HuH-7 (cell line): ENCODE results near the gene GABRG3.

Source experiments
- DNase-seq: peaks from one replicate; pipeline ENCODE4 v3.0.0; 2011; ENCODE audit warnings: low spot score

The GABRG3 gene

GRCh38 chr15:27473845-27474244 lies 502.9 kb downstream of the GABRG3 start:
- no peak for DNase-seq

DNA sequence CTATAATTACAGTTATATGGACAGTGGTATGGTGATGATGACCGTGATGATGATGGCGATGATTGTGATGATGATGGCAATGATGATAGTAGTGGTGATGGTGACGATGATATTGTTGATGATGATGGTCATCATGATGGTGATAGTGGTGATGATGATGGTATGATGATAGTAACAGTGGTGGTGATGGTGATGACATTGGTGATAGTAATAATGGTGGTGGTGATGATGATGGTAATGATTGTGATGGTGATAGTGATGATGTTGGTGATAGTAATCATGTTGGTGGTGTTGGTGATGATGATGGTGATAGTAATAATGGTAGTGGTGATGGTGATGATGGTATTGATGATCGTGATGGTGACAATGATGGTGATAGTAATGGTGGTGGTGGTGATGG lies 504.4 kb downstream of the GABRG3 start:
- DNase-seq: no peak

DNA sequence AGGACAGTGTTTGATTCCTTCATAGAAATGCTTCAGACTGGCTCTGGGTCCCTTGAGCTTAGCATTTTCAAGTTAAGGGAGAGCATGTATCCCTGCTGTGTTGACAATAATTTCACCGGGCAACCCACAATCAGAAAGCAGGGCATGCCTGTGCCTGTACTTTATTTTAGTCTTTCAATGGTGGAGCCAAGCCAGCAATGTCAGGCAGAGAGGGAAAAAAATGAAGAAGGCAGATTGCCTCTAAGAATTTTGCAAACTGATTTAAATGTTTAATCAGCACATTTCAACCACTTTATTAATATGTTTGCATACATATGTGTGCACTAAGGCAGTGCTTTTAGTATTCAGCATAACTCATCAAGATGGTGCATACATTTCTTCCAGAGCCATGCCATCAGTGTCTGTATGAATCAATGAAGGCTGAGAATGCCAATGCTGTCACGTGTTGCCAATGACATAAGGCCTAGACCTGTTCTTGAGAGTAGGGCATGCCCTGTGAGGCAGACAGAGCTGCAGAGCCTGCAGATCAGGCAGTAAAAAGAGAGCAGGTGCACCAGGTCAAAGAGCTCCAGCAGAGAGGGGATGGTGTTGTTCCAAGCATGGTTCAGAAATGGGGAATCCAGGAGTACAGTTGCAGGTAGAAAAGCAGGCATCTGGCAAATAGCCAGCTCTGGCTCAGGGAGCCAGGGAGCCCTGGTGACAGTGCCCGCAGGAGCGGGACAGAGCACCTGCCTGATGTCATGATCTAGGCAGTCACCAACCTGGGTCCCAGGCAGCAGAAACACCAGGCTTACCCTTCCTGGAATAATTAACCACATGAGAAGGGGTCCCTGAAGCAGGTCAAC lies 508.5 kb downstream of the GABRG3 start:
- DNase-seq: no peak

- DNase-seq: no peak
Observed at GRCh38 chr15:27480141-27480530, 509.2 kb downstream of the GABRG3 start.

GRCh38 chr15:27480642-27481041 lies 509.7 kb downstream of the GABRG3 start:
- no peak for DNase-seq

DNA sequence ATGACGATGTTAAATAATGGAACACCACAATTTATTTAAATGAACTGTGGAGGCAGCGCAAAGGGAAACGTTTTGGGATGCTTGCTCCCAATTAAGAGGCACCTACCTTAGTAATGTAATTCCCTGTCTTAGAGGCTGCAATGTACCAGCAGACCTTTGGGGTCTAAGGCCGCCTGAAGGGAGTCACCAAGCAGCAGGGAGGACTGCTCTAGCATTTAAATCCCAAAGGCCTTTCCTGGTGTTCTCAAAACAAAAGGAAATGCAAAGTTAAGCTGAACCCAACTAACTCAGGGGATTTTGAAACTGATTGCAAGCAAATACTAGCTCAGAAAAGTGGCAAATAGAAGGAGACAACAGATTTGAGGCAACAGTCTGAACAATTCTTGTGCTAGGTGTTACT lies 510.8 kb downstream of the GABRG3 start:
- DNase-seq: no peak

- DNase-seq: no peak
Observed at GRCh38 chr15:27482287-27482686, 511.3 kb downstream of the GABRG3 start.

DNA sequence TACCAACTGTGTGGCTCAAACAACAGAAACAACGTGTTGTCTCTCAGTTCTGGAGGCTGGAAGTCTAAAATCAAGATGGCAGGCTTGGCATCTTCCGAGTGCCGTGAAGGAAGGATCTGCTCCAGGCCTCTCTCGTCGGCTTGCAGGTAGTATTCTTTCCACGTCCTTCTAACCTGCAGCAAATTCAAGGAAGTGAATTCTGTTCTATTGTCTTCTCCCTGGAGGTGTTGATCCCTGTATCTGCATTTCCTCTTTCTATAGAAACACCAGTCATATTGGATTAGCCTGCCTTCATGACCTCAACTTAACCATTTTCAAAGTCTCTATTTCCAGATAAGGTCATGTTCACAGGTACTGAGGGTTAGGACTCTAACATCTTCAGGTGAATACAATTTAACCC lies 512.1 kb downstream of the GABRG3 start:
- no peak for DNase-seq

GRCh38 chr15:27485265-27485664 lies 514.3 kb downstream of the GABRG3 start:
- DNase-seq: no peak

- DNase-seq: no peak
Observed at GRCh38 chr15:27486051-27486450, 515.1 kb downstream of the GABRG3 start.

GRCh38 chr15:27486683-27487647 lies 516.0 kb downstream of the GABRG3 start:
- DNase-seq: no peak

- DNase-seq: no peak
Observed at GRCh38 chr15:27487846-27488245, 516.9 kb downstream of the GABRG3 start.

- DNase-seq: no peak
Observed at GRCh38 chr15:27490867-27491595, 520.0 kb downstream of the GABRG3 start.

- DNase-seq: no peak
Observed at GRCh38 chr15:27491666-27492621, 521.0 kb downstream of the GABRG3 start.

DNA sequence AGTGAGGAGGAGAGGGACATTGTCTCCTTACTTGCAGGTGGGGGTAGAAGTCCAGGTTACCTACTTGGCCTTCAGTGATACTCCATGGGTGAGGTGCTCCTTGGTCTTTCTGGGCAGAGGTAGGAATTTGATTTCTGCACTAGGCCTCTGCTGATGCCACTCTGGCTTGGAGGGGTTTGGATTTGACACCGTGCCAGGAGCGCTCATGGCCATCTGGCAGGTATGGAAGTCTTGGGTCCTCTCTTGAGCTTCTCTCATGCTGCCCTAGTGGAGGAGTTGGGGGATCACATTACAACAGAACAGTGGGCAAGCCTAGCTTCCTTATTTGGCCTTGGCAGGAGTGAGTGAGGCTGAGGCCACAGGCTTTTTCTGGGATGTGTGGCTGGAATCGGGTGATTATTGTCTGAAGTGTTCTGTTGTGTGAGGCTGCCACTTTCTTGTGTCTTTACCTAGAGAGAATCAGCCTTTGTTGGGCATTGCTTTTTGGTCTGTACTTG lies 525.0 kb downstream of the GABRG3 start:
- DNase-seq: no peak

GRCh38 chr15:27498700-27499099 lies 527.7 kb downstream of the GABRG3 start:
- DNase-seq: no peak

GRCh38 chr15:27499191-27499590 lies 528.2 kb downstream of the GABRG3 start:
- DNase-seq: no peak

- no peak for DNase-seq
Observed at GRCh38 chr15:27499719-27500118, 528.7 kb downstream of the GABRG3 start.

DNA sequence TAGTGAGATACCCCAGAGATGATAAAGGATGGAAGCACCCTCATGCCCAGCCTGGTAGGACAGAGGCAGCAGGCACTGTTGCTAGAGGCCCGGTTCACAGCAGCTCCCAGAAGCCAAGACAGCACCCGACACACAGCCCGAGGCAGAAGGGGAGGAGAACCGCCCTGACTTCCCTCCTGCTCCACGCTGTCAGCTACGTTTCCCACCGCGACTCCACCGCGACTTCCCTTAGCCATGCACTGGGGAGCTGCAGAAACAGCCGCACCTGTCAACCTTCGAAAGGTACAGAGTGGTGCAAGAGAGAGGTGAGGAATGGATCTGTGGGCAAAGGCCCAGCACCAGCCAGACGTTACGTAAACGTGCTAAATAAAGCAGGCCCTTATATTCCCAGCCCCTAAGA lies 529.2 kb downstream of the GABRG3 start:
- DNase-seq: no peak

DNA sequence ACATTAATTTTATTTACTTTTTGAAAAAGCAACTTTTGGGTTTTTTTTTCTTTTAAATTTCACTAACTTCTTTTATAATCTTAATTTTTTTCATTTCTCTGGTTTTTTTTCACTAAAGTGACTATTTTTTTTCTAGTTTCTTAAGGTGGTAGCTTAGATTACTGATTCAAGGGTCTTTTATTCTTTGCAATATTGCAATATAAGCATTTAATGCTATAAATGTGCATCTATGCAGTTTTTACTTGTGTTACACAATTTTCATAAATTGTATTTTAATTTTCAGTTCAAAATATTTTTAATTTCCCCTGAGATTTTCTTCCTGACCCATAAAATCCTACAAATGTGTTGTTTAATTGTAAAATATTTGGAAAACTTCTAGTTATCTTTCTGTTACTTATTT lies 535.8 kb downstream of the GABRG3 start:
- DNase-seq: no peak

- DNase-seq: no peak
Observed at GRCh38 chr15:27509014-27509413, 538.0 kb downstream of the GABRG3 start.
